NOMO-1 treated with DMSO at 0.1 percent for 48 hours (cell line): Measurements from ENCODE around the gene IFITM10.

ENCODE experiments used
- DNase-seq: peaks from one replicate; lab custom pipeline; 2025; ENCODE audit not compliant: unreplicated experiment; lab: John Stamatoyannopoulos, UW

Gene IFITM10

DNA sequence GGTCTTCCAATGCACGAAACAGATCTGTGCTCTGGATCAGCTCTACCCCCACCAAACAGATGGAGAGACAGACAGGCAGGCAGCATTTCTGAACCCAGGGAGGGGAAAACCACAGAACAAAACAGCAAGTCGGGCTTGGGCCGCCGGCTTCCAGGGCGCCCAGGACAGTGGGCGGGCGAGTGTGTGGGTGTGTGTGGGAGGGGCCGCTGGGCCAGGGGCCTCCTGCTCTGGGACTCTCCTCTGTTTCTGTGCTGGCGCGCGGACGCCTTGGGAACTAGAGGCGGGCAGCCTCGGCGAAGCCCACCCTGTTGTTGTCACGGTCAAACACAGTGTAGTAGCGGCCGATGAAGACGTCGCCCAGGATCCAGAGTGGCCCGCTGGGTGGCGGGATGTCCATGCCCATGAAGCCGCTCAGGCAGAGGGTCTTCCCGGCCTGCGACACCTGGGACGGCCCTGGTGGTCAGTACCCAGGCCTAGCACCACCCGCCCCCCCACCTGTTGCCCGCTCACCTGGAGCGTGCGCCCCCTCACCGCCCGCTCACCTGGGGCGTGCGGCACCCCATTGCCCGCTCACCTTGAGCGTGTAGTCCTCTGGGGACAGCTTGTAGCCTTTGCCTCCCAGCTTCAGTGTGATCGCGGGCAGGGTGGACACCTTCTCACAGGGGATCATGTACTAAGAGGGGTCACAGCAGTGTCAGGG lies 3.0 kb upstream of the IFITM10 start:
- no peak for DNase-seq

DNA sequence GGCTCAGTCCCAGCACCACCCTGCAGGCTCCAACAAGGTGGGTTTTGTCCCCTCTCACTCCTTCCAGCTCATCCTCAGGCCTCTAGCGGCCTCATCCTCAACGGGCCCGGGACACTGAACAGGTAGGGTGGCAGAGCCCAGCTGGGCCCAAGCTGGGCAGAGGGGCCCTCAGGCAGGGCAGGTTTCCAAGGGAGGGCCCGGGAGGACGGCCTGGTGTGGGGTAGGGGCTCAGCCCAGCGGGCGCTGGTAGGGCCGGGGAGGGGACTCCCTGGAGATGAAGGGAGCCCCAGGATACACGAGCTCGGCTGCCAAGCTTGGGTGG lies 2.5 kb upstream of the IFITM10 start:
- no peak for DNase-seq

DNA sequence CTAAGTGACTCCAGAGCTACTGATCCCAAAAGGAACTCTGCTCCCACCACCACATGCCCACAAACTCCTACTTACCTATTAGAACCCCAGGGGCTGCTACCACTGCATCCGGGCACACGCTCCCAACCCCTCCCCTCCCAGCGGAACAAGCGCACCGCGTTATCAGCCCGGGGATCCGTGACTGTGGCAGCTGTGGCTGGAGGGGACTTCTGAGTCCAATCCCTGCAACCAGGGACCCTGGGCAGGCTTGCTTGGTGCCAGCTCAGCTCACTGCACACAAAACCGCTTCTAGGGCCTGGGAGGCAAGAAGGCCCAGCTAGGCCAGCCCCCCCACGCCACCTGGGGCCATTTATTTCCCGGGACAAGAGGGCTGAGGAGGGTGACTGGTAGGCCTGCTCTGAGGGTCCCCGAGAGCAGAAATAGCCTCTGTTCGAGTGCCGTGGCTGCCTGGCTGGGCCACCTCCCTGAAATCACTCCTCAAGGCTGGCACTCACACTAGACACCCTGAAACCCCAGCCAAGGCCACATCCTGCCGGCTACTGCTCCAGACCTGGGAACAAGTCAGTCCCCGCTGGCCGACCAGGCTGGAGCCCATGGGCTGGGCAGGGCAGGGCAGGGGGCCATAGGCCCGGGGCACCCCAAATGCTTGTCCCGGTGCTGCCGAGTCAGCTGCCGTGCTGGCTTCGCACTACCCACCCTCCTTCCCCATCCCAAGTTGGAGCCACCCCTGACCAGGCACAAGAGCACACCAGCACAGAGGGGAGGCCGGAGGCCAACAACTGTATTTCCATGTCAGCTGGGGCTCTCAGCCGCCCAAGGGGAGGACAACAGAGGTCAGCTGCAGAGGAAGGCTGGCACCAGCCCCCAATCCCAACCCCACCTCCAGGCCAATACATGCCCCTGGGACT lies 1.9 kb upstream of the IFITM10 start:
- no peak for DNase-seq

DNA sequence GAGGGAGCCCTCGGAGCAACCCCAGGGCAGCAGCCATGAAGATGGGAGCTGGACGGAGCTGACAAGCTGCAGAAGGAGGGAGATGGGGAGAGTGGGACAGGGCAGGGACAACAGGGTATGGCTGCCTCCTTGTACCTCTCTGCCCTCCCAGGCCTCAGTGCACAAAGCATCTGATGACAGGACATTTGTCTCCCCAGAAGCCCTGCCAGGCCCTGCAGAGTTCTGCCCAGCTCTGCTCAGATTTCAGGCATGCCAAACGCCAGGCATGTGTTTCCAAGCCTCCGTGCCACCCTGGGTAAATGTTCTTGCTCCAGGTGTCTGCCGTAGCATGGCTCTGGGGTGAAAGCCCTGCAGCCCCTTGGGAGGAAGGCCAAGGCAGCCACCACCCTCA lies 1.1 kb upstream of the IFITM10 start:
- DNase-seq = no peak

DNA sequence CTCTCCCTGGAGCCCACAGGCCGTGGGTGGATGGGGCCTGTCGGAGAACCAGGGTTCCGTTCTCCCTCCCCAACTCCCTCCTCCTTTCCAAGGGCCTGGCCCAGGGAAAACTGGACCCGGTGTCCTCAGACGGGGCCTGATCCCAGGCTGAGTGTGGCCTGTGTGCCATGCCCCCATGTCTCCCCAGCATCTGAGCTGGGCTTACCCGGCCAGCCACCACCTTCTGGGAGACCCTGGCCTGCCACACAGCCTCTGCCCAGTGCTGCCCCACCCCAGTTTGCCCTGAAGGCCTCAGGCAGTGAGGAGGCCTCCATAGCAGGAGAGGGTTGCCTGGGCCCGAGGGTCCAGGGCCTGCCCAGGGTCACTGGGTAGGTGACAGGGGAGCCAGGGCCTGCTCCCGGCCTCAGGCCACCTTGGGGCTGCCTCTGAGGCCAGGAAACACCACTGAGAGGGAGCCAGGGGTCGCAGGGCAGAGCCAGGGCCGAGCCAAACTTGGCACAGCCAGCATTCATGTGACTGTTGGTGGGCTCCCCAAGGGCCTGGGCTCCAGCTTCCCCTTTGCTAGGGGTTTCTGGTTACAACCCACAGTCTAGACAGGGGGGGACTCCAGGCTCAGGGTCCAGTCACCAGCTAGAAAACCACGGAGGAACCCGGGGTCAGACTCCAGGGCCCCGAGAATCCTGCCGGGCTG lies 590 bp upstream of the IFITM10 start:
- DNase-seq = no peak

DNA sequence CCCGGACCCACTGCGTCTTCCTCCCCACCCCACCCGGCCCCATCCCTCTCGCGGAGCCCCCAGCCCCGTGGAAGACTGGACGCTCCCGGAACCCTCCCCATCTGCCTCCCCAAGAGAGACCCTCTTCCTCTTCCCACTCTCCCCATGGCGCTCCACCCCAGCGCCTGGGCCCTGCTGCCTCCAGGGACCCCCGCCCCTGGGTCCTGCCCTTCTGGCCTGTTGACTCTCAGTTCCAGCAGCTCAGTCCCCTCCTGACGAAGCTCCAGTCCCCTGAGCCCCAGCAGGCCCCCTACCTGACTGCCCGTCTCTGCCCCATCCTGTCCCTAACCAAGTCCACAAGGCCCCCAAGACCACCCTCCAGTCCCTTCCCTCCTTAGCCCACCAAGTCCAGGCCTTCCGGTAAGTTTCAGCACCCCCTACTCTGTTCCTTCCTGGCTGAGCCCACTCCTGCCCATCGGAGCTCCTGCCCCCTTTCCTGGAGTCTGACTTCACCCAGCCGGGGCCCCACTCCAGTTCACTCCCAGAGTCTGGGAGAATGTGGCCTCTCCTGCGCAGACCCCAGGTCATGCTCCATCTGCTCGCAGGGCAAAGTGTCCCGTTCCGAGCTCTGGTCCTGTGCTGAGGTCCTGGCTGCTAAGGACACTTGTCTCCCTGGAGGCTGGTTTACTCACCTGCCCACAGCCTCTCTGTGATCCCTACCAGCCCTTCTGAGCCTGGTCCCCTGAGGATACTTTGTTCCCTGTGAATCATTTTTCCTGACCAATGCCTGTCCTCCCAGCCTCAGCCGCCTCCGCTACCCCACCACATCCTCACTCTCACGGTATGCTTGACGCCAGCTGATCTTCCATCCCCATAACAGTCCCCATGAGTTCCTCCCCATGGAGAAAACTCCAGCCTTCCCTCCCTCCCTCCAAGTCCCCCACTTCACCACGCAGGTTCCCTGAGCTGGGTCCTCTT lies 722 bp downstream of the IFITM10 start:
- DNase-seq = no peak

DNA sequence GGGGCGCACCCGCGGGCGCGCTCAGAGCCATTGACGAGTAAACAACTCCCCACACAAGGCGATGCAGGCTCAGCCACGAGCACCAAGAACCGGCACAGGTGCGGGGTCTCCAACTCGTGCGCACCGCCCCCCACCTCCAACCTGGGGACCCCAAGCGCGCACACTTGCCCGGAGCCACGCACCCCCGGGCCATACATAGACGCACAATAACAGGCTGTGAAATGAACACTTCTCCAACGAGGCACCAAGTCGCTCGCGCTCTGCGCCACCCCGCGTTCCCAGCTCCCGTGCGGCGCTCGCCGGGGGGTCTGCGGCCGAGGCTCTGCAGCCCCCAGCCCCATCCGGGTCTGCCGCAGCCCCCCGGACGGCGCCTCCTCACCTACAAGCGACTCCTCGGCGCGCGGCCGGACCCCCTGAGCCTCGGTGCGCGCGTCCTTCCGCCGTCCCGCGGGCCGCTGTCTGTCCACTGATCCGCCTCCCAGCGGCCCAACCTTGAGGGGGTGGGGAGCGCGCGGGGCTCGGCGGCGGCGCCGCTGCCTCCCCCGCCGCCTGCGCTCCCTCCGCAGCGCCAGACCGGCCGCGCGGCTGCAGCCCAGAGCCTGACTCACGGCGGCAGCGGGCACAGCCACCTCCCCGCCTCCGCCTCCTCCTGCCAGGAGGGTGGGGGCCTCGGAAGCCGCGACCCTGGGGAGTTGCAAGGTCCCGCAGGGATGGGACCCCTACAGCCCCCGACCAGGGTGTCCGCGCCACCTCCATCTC lies 1.6 kb downstream of the IFITM10 start:
- no peak for DNase-seq

DNA sequence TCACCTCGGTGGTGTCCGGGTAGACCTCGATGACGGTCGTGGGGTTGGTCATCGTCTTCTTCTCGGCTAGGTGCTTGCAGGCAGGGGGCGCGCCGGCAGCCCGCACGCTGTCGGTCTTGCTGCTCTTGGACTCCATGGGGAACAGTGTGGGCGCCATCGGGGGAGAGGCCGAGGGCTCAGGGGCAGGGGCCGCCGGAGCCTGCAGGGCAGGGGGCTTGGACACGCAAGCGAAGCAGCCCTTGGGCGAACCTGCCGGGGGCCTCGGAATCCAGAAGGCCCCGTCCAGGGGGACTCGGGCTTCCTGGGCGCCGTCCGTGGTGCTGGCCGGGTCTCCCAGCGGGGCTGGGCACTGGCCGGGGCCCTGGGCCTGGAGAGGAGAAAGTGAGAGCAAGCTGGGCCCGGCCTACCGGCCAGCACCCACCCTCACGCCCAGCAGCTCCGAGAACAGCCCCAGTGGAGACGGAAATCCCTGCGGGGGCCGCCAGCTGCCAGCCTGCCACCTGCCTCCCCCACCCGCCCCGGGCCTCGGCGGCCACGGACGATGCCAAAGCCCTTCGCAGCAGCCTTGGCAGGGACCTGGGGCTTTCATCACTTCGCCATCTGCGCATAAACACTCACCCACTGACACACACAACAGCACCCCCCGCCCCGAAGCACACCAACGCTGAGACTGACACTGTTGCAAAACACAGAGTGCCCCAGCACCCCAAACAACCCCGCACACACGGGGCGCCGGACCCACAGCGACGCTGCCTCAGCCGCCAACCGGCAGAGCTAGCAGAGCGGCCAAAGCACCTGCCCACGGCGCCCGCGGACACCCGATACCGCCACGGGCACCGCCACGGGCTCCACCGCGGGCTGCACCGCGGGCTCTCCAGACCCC lies 2.4 kb downstream of the IFITM10 start:
- DNase-seq = no peak

DNA sequence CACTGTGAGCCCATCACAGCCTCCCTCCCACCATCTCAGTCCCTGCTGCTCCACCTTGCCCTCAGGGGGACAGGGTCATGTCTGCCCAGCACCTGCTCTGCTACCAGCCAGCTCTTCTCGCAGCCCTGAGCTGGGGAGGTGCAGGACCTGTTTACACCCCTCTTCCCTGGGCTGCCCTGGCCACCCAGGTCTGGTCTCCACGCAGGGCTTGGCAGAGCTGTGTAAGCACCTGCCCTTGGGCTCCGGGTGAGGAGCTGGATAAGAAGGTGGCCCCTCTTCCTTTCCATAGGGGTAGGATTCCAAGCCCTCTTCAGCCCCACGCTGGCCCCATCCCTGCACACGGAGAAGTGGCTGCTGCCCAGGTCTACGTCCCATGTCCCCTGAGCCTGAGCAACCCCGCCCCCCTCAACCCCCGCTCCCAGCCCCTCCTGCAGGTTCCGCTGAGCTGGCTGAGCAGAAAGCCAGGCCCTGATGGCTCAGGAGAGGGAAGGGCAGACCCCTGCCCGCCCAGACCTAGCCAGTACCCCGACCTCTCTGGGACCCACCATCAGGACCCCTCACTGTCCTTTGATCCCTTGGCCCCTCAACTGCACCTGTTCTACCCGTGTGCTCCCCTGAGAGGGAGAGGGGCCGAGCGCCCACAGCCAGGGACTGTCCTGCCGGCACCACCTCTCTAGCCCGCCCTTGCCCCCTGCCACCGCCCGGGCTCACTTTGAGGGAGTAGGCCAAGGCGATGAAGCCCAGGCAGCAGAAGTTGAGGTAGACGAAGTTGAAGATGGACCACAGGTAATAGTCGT lies 3.2 kb downstream of the IFITM10 start:
- DNase-seq = no peak

DNA sequence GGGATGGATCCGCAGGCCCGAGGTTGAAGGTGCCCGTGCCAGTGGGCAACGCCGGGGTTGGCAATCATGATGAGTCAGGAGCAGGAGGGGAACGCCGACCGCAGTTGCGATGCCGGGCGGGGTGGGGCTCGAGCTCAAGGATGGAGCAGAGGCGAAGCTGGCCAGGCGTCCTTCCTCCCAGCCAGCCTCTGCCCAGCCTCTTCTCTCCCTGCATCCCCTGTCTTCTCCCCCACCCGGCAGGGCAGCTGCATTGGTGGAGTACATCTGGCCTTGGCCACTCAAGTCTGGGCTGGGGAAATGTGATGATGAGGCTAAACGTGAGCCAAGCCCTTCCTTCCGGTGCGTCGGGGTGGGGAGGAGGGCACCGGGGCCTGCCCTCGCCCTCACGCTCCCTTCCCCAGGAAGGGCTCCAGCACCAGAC lies 3.9 kb downstream of the IFITM10 start:
- DNase-seq = no peak

DNA sequence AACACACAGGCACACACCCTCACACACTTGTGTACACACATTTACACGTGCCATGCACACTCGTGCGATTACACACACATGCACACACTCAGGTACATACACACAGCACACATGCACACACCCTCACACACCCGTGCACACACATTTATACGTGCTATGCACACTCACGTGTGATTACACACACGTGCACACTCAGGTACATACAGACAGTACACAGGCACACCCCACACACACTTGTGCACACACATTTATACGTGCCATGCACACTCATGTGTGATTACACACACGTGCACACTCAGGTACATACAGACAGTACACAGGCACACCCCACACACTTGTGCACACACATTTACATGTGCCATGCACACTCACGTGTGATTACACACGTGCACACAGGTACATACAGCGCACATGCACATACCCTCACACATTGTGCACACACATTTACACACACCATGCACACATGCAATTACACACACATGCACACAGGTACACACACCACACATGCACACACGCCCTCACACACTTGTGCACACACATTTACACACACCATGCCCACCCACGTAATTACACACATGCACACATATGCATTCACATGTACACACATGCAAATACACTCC lies 4.6 kb downstream of the IFITM10 start:
- no peak for DNase-seq

DNA sequence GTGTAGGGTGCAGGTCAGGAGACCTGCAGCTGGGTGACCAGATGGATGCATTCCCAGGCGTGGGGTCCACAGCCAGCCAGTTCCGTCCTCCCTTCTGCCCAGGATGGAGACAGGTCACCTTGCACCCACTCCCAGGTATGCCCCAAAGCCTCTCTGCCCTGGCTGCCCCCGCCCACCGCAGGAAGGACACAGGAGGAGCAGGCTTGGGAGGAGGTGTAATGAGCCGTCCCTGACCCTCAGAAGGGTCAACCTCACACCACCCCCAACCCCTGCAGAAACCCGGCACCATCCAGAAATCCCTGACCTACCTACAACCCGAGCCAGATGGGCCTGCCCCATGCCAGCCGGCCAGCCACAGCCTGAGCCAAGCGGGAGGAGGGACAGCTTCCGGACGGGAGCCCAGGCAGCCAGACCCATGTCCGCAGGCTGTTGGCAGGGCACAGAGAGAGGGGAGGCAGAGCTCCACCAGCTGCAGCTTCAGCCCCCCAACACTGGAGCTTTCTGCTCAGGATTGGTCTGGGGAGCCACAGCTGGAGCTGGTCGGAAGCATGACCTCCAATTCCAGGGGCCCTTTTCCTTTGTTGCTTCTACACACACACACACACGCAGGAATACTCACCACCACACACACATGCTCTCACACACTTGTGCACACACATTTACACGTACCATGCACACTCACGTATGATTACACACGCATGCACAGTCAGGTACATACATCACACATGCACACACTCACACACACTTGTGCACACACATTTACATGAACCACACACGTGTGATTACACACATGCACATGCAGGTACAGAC lies 5.3 kb downstream of the IFITM10 start:
- DNase-seq = no peak

DNA sequence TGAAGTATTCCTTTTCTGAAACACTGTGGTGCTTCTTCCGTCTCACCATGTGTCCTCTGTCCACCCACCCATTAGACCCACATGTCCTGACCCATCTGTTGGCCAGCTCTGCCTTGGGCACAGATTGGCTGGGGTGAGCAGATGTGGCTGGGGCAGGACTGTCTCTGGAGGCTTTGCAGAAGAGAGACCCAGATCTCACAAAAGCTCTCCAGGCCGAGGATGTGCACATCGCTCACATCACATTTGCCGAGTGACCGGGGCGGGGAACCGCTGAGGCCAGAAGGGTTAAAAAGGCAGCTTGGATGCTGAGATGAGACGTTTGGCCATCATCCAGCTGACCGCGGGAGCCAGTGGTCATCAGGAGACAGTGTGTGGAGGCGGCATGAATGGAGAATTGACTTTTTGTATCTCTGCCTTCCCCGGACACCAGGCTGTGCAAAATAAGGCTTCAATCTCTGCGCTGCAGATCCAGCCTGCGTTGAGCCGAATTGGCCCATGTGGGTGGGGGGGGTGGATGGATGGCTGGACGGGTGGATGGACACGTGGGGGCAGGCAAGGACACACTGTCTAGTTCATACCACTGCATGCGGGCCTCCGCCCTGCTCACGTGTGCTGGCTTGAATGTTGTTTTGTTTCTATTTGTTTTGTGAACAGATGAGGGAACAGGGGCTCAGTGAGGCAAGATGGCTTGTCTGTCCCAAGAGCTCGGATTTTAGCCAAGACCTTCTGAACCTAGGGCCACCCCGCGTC lies 6.1 kb downstream of the IFITM10 start:
- DNase-seq = no peak

DNA sequence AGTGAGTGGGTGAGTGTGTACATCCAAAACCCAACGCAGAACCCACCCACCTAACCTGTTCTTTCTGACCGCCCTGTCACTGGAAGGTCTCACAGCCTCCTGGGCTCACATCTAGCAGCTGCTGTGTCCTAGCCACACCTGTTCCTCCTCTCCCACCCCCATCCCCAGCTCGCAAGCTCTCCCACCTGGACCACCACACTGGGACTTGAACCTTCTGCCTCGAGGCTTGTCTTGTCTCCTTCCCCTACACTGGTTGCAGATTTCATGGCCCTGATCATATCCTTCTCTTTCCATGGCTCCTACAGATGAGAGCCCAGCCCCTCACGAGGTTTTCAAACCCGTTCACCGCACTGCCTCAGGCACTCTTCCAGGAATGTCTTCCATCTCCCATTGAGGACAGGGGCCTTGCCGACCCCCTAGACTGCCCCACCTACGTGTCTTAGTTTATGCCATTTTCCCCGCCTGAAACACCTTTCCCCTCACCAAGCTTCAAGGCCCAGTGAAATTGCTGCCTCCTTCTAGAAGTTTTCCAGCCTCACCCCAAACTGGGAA lies 6.7 kb downstream of the IFITM10 start:
- no peak for DNase-seq

DNA sequence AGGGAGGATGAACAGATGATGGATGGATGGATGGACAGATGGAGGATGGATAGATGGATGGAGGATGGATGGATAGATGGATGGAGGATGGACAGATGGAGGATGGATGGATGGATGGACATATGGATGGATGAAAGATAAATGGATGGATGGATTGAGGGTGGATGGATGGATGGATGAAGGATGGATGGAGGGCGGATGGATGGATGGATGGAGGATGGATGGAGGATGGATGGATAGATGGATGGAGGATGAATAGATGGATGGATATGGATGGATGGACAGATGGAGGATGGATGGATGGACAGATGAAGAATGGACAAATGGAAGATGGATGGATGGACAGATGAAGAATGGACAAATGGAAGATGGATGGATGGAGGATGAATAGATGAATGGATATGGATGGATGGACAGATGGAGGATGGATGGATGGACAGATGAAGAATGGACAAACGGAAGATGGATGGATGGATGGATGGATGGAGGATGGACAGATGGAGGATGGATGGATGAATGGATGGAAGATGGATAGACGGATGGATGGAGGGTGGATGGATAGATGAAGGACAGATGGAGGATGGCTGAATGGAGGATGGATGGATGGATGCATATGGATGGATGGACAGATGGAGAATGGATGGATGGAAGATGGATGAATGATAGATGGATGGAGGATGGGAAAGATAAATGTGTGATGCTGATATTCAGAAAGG lies 7.4 kb downstream of the IFITM10 start:
- no peak for DNase-seq
